Subcutaneous abdominal adipose tissue (tissue), 5 donors: ENCODE data around the gene CLDN5.

ENCODE experiments used
- H3K27ac ChIP-seq: one replicate; pipeline ENCODE4 v1.7.0; 2013; ENCODE audit warnings: low read depth, mild to moderate bottlenecking, inconsistent platforms, low read length, moderate library complexity
- H3K27me3 ChIP-seq, 5 donors: one replicate each; pipeline ENCODE4 v1.7.0; 2013; ENCODE audit warnings: low read length in 5 of 5, inconsistent platforms in 1 of 5; ENCODE audit not compliant: control insufficient read depth in 5 of 5, insufficient read depth in 4 of 5
- H3K36me3 ChIP-seq, 5 donors: one replicate each; pipeline ENCODE4 v1.7.0; 2013; ENCODE audit warnings: low read length in 5 of 5; ENCODE audit not compliant: control insufficient read depth in 5 of 5, insufficient read depth in 5 of 5
- H3K4me1 ChIP-seq, 5 donors: one replicate each; pipeline ENCODE4 v1.7.0; 2013; ENCODE audit warnings: low read length in 5 of 5, mild to moderate bottlenecking in 3 of 5, moderate library complexity in 1 of 5; ENCODE audit not compliant: control insufficient read depth in 5 of 5, insufficient read depth in 5 of 5
- H3K4me3 ChIP-seq, 5 donors: one replicate each; pipeline ENCODE4 v1.7.0; 2013; ENCODE audit warnings: low read length in 5 of 5, low read depth in 1 of 5
- H3K9ac ChIP-seq, 5 donors: one replicate each; pipeline ENCODE4 v1.7.0; 2013; ENCODE audit warnings: low read length in 5 of 5, mild to moderate bottlenecking in 4 of 5, moderate library complexity in 3 of 5
- H3K9me3 ChIP-seq, 5 donors: one replicate each; pipeline ENCODE4 v1.7.0; 2013; ENCODE audit warnings: low read length in 5 of 5; ENCODE audit not compliant: control insufficient read depth in 5 of 5
- donor health status: healthy.
- donor health status: healthy.
- donor health status: healthy.
- donor health status: healthy.
- donor health status: healthy.

Gene CLDN5

GRCh38 chr22:19524170-19525115 lies at the start of gene CLDN5:
Gene CLDN5, minus strand, starts transcription at chr22:19524410. Its CDS starts 155 bp downstream, at chr22:19524255.
- no peaks in the 10 kb centered on the region for H3K9me3 ChIP-seq
- peak within 1 kb of the TSS in 3 of 5 donors; percentile 60 to 90 (median 69) for H3K9ac ChIP-seq
- H3K4me1 ChIP-seq, result peaks cover 2 to 57% (median 19%) of the 10 kb centered on the region in 5 donors
- H3K27me3 ChIP-seq, result peaks cover 14 to 41% (median 33%) of the 10 kb centered on the region in 5 donors
- peaks cover 0 to 10% (median 0%) of the 10 kb centered on the region in 5 donors for H3K36me3 ChIP-seq
- H3K27ac ChIP-seq, result peak within 1 kb of the TSS; percentile 88
- H3K4me3 ChIP-seq, result peak within 1 kb of the TSS in 4 of 5 donors; percentile 40 to 79 (median 70)

- Histone ChIP-seq H3K36me3 (no peaks in the 10 kb centered on the region), H3K27me3 (peaks cover 0 to 9% (median 2%) of the 10 kb centered on the region in 5 donors), H3K4me1 (peaks cover 0 to 66% (median 8%) of the 10 kb centered on the region in 5 donors), H3K27ac (peak overlapping the region; percentile 73), H3K9ac (no peak overlapping the region), H3K9me3 (no peaks in the 10 kb centered on the region), H3K4me3 (no peak overlapping the region)
These were observed 47.8 kb upstream of the CLDN5 start for GRCh38 chr22:19571995-19572394.

GRCh38 chr22:19571207-19571795 lies 47.1 kb upstream of the CLDN5 start:
- Histone ChIP-seq H3K27me3 (peaks cover 0 to 11% (median 3%) of the 10 kb centered on the region in 5 donors), H3K27ac (peak overlapping the region; percentile 73), H3K36me3 (no peaks in the 10 kb centered on the region), H3K9me3 (no peaks in the 10 kb centered on the region), H3K9ac (no peak overlapping the region), H3K4me1 (peaks cover 0 to 66% (median 8%) of the 10 kb centered on the region in 5 donors), H3K4me3 (no peak overlapping the region)

GRCh38 chr22:19569976-19570375 lies 45.8 kb upstream of the CLDN5 start:
- Histone ChIP-seq H3K36me3 (no peaks in the 10 kb centered on the region), H3K27me3 (peaks cover 0 to 17% (median 5%) of the 10 kb centered on the region in 5 donors), H3K9ac (no peak overlapping the region), H3K4me1 (peaks cover 0 to 72% (median 8%) of the 10 kb centered on the region in 5 donors), H3K9me3 (no peaks in the 10 kb centered on the region), H3K4me3 (no peak overlapping the region), H3K27ac (peak overlapping the region; percentile 69)

GRCh38 chr22:19569276-19569640 lies 45.0 kb upstream of the CLDN5 start:
- H3K36me3 ChIP-seq, result no peaks in the 10 kb centered on the region
- H3K27ac ChIP-seq, result peak overlapping the region; percentile 69
- H3K9ac ChIP-seq, result no peak overlapping the region
- H3K27me3 ChIP-seq, result peaks cover 0 to 17% (median 5%) of the 10 kb centered on the region in 5 donors
- no peaks in the 10 kb centered on the region for H3K9me3 ChIP-seq
- peaks cover 0 to 72% (median 8%) of the 10 kb centered on the region in 5 donors for H3K4me1 ChIP-seq
- H3K4me3 ChIP-seq, result no peak overlapping the region

- Histone ChIP-seq H3K4me1 (peaks cover 0 to 70% (median 8%) of the 10 kb centered on the region in 5 donors), H3K36me3 (no peaks in the 10 kb centered on the region), H3K27ac (peak overlapping the region; percentile 69), H3K4me3 (no peak overlapping the region), H3K9me3 (peaks cover 0 to 3% (median 2%) of the 10 kb centered on the region in 5 donors), H3K9ac (no peak overlapping the region), H3K27me3 (peaks cover 0 to 17% (median 5%) of the 10 kb centered on the region in 5 donors)
These were observed 44.4 kb upstream of the CLDN5 start for GRCh38 chr22:19568337-19569275.

GRCh38 chr22:19567157-19568009 lies 43.2 kb upstream of the CLDN5 start:
- H3K36me3 ChIP-seq, result no peaks in the 10 kb centered on the region
- H3K9me3 ChIP-seq, result peaks cover 0 to 3% (median 2%) of the 10 kb centered on the region in 5 donors
- peaks cover 0 to 61% (median 8%) of the 10 kb centered on the region in 5 donors for H3K4me1 ChIP-seq
- peaks cover 0 to 17% (median 5%) of the 10 kb centered on the region in 5 donors for H3K27me3 ChIP-seq
- H3K9ac ChIP-seq, result peak overlapping the region in 1 of 5 donors; percentile 45
- no peak overlapping the region for H3K4me3 ChIP-seq
- peak overlapping the region; percentile 69 for H3K27ac ChIP-seq

- Histone ChIP-seq H3K27ac (peak overlapping the region; percentile 69), H3K27me3 (peaks cover 0 to 17% (median 5%) of the 10 kb centered on the region in 5 donors), H3K4me3 (peak overlapping the region in 1 of 5 donors; percentile 10), H3K4me1 (peaks cover 0 to 53% (median 8%) of the 10 kb centered on the region in 5 donors), H3K36me3 (no peaks in the 10 kb centered on the region), H3K9ac (peak overlapping the region in 2 of 5 donors; percentile 11 to 30), H3K9me3 (peaks cover 0 to 3% (median 2%) of the 10 kb centered on the region in 5 donors)
These were observed 42.3 kb upstream of the CLDN5 start for GRCh38 chr22:19566279-19567156.
